SK-N-SH (cell line): Measurements from ENCODE around the gene MDH1.

Experiments
- FOXJ3 ChIP-seq: sonication (generic); formaldehyde crosslinking; IDR thresholded peaks from 2 replicates; pipeline ENCODE4 v1.5.1; 2020; ENCODE audit warnings: mild to moderate bottlenecking, missing genetic modification reagents
- RCOR1 ChIP-seq: fragments of 150-350 bp; IDR thresholded peaks from 2 replicates; pipeline ENCODE4 v1.6.1; 2017; ENCODE audit warnings: antibody characterized with exemption, low read length
- SIN3A ChIP-seq: IDR thresholded peaks from 2 replicates; pipeline ENCODE4 v1.6.1; 2012; ENCODE audit warnings: low read depth, mild to moderate bottlenecking, low read length, moderate library complexity, borderline replicate concordance
- TF ChIP-seq, protein P1 (sequence below): fragments of 200-600 bp; sonication (generic); IDR thresholded peaks from 2 replicates; pipeline ENCODE4 v1.6.1; 2017; ENCODE audit warnings: antibody characterized with exemption, mild to moderate bottlenecking, moderate library complexity
- TF ChIP-seq, protein P2 (sequence below): IDR thresholded peaks from 2 replicates; pipeline ENCODE4 v1.6.1; 2012; ENCODE audit warnings: mild to moderate bottlenecking, low read depth, low read length, moderate library complexity

DNA sequence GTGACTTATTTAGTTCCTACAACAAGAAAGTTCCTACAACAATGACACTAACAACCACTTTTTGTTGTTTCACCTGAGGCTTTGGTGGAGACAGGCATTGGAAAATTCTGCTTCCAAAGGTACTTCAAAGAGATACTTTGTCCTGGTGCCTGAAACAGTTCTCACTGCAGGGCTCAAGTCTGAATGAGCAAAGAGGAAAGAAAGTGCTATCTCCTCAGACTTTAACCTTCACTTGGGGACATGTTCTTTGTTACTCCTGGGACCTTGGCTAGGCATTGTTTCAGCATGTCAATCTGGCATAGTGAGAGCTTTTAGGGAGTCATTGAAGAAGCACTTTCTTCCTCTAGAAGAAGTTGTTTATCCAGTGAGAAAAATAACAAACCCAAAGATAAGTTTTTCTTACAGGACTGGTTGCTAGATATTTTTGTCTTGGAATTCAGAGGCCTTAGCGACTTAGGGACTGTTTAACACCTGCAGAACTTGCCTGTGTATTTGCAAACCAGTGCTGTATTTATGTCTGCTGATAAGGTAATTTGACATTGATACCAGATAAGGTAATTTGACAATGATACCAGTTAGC is 12.2 kb downstream of the MDH1 start:
- TF ChIP-seq, protein P1, sequence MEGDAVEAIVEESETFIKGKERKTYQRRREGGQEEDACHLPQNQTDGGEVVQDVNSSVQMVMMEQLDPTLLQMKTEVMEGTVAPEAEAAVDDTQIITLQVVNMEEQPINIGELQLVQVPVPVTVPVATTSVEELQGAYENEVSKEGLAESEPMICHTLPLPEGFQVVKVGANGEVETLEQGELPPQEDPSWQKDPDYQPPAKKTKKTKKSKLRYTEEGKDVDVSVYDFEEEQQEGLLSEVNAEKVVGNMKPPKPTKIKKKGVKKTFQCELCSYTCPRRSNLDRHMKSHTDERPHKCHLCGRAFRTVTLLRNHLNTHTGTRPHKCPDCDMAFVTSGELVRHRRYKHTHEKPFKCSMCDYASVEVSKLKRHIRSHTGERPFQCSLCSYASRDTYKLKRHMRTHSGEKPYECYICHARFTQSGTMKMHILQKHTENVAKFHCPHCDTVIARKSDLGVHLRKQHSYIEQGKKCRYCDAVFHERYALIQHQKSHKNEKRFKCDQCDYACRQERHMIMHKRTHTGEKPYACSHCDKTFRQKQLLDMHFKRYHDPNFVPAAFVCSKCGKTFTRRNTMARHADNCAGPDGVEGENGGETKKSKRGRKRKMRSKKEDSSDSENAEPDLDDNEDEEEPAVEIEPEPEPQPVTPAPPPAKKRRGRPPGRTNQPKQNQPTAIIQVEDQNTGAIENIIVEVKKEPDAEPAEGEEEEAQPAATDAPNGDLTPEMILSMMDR = no peak
- no peak for TF ChIP-seq FOXJ3 (CRISPR knock-in tag)
- TF ChIP-seq RCOR1 = no peak
- TF ChIP-seq, protein P2, sequence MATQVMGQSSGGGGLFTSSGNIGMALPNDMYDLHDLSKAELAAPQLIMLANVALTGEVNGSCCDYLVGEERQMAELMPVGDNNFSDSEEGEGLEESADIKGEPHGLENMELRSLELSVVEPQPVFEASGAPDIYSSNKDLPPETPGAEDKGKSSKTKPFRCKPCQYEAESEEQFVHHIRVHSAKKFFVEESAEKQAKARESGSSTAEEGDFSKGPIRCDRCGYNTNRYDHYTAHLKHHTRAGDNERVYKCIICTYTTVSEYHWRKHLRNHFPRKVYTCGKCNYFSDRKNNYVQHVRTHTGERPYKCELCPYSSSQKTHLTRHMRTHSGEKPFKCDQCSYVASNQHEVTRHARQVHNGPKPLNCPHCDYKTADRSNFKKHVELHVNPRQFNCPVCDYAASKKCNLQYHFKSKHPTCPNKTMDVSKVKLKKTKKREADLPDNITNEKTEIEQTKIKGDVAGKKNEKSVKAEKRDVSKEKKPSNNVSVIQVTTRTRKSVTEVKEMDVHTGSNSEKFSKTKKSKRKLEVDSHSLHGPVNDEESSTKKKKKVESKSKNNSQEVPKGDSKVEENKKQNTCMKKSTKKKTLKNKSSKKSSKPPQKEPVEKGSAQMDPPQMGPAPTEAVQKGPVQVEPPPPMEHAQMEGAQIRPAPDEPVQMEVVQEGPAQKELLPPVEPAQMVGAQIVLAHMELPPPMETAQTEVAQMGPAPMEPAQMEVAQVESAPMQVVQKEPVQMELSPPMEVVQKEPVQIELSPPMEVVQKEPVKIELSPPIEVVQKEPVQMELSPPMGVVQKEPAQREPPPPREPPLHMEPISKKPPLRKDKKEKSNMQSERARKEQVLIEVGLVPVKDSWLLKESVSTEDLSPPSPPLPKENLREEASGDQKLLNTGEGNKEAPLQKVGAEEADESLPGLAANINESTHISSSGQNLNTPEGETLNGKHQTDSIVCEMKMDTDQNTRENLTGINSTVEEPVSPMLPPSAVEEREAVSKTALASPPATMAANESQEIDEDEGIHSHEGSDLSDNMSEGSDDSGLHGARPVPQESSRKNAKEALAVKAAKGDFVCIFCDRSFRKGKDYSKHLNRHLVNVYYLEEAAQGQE = no peak
- TF ChIP-seq SIN3A = no peak
